Upper lobe of right lung (tissue), 1 donor: ENCODE data around the gene RCCD1. TPM values are rescaled to one million over a fixed set of nuclear protein-coding genes. Genes with fewer than 3 reads are reported as not detected.

Source experiments
- ATAC-seq: fragments of 200-7000 bp; cut with Tn5 transposase; one replicate; pipeline ENCODE4 v1.9.1; 2020; ENCODE audit warnings: mild to moderate bottlenecking, moderate library complexity
- DNase-seq: peaks from one replicate; pipeline ENCODE4 v3.0.0-alpha.2; 2020
- H3K27ac ChIP-seq: fragments of 200-600 bp; one replicate; pipeline ENCODE4 v1.8.0; 2022
- H3K27me3 ChIP-seq: fragments of 200-600 bp; one replicate; pipeline ENCODE4 v1.8.0; 2022; ENCODE audit warnings: mild to moderate bottlenecking
- H3K36me3 ChIP-seq: fragments of 200-600 bp; one replicate; pipeline ENCODE4 v1.8.0; 2022
- H3K4me1 ChIP-seq: fragments of 200-600 bp; one replicate; pipeline ENCODE4 v1.8.0; 2022
- H3K4me3 ChIP-seq: fragments of 200-600 bp; one replicate; pipeline ENCODE4 v1.8.0; 2022; ENCODE audit warnings: mild to moderate bottlenecking
- H3K9me3 ChIP-seq: fragments of 200-600 bp; one replicate; pipeline ENCODE4 v1.8.0; 2022
- intact Hi-C: fragments of 100-400 bp; cut with DNase I; formaldehyde crosslinking; loops from one replicate; pipeline ENCODE4 v1.11.0; 2022
- total RNA-seq: library from RNA; stranded (reverse); fragmentation: NEBNext Ultra II Directional; extraction: Animal tissue kit (Norgen Biotek cat#: 25700); gene quantifications from one replicate; pipeline ENCODE4 v1.2.1, GENCODE V29; 2021
- TF ChIP-seq, protein P1 (sequence below): fragments of 200-600 bp; IDR thresholded peaks from one replicate; pipeline ENCODE4 v1.8.0; 2022; ENCODE audit warnings: antibody characterized with exemption
- donor health status: DM: no; HTN: yes; CAD: no; lungs with severe emphysema.

Gene RCCD1
- total RNA-seq, 1 donor from 2014 or later: 8.6 TPM

DNA sequence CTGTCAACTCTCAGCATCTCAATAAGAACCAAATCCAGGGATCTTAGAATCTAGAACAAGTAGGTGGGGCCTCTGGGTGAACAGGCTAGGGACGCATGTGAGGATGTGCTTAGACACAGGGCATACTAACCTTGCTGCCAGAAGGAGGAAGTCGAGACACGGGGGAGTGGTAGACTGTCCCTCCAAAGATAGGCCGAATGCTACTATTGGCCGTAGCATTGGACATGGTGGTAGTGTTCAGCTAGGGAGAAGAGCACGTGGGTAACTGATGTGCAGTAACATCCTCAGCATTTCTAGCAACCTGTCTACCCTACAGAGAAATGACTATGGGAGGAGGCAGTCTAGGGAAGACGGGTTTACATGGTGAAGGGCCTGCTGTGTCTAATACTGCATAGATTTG, 15.6 kb downstream of the RCCD1 start:
- intact Hi-C loops: no loop called here
- Histone ChIP-seq H3K9me3 (no peaks in the 10 kb centered on the region), H3K36me3 (peaks cover 7% of the 10 kb centered on the region), H3K4me1 (no peaks in the 10 kb centered on the region), H3K27ac (no peak overlapping the region), H3K4me3 (no peak overlapping the region), H3K27me3 (no peaks in the 10 kb centered on the region)
- DNase-seq: no peak
- ATAC-seq: no peak
- TF ChIP-seq, protein P1, sequence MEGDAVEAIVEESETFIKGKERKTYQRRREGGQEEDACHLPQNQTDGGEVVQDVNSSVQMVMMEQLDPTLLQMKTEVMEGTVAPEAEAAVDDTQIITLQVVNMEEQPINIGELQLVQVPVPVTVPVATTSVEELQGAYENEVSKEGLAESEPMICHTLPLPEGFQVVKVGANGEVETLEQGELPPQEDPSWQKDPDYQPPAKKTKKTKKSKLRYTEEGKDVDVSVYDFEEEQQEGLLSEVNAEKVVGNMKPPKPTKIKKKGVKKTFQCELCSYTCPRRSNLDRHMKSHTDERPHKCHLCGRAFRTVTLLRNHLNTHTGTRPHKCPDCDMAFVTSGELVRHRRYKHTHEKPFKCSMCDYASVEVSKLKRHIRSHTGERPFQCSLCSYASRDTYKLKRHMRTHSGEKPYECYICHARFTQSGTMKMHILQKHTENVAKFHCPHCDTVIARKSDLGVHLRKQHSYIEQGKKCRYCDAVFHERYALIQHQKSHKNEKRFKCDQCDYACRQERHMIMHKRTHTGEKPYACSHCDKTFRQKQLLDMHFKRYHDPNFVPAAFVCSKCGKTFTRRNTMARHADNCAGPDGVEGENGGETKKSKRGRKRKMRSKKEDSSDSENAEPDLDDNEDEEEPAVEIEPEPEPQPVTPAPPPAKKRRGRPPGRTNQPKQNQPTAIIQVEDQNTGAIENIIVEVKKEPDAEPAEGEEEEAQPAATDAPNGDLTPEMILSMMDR: no peak

DNA sequence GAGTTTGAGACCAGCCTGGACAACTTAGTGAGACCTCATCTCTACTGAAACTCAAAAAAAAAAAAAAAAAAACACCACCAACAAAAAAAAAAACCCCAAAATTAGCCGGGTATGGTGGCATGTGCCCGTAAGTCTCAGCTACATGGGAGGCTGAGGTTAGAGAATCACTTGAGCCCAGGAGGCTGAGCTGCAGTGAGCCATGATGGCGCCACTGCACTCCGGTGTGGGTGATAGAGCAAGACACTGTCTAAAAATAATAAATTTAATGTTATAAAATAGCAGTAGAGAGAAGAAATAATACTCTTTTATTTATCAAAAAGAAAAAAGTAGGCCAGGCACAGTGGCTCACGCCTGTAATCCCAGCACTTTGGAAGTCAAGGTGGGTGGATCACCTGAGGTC, 17.4 kb downstream of the RCCD1 start:
- no peak for DNase-seq
- Histone ChIP-seq H3K36me3 (peaks cover under 1% of the 10 kb centered on the region), H3K4me1 (no peaks in the 10 kb centered on the region), H3K9me3 (no peaks in the 10 kb centered on the region), H3K27ac (no peak overlapping the region), H3K27me3 (no peaks in the 10 kb centered on the region), H3K4me3 (no peak overlapping the region)
- no peak for ATAC-seq
- TF ChIP-seq, protein P1: no peak
- intact Hi-C loops: no loop called here

DNA sequence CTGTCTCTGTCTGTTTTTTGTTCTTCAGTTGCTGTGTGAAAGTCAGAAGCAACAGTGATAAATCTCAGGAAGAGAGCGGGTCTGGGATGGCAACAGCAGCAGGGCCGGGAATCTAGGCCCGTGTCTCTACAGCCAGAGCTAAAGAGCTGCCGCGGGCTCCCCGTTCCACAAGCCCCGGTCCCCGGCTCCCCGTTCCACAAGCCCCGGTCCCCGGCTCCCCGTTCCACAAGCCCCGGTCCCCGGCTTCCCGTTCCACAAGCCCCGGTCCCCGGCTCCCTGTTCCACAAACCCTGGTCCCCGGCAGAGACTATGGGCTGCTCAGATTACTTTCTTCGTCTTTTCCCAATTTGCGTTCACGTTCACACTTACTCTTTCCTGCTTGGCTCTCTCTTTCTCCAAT, 19.5 kb downstream of the RCCD1 start:
- Histone ChIP-seq H3K27me3 (no peaks in the 10 kb centered on the region), H3K4me1 (no peaks in the 10 kb centered on the region)

DNA sequence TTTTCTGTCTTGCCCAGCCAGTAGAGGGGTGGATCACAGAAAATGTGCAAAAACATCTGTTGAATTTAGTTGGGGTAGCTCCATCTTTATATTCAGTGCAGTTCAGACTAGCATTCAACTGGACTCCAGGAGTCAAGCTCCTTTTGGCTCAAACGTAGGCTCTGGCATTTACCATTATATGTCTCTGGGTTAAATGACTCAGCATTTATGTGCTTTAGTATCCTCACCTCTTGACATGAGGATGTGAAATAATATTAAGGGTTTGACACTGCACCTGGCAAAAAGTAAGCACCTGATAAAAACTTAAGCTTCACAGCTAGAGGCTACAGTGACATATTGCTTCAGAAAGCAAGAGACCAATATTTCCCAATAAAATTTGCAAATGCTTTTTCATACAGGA, 24.9 kb downstream of the RCCD1 start:
- TF ChIP-seq, protein P1: no peak
- DNase-seq (no peak), ATAC-seq (no peak)
- H3K4me3 ChIP-seq: no peak overlapping the region
- no peaks in the 10 kb centered on the region for H3K36me3 ChIP-seq
- H3K4me1 ChIP-seq: no peaks in the 10 kb centered on the region
- no peak overlapping the region for H3K27ac ChIP-seq
- no peaks in the 10 kb centered on the region for H3K27me3 ChIP-seq
- intact Hi-C loops: no loop called here
- H3K9me3 ChIP-seq: no peaks in the 10 kb centered on the region

More for the DNA sequence above, 19.5 kb downstream of the RCCD1 start:
- ATAC-seq (no peak), DNase-seq (no peak)
- intact Hi-C loops: no loop called here
- no peak overlapping the region for H3K27ac ChIP-seq
- no peaks in the 10 kb centered on the region for H3K36me3 ChIP-seq
- no peak overlapping the region for H3K4me3 ChIP-seq
- no peaks in the 10 kb centered on the region for H3K9me3 ChIP-seq
- TF ChIP-seq, protein P1: no peak

DNA sequence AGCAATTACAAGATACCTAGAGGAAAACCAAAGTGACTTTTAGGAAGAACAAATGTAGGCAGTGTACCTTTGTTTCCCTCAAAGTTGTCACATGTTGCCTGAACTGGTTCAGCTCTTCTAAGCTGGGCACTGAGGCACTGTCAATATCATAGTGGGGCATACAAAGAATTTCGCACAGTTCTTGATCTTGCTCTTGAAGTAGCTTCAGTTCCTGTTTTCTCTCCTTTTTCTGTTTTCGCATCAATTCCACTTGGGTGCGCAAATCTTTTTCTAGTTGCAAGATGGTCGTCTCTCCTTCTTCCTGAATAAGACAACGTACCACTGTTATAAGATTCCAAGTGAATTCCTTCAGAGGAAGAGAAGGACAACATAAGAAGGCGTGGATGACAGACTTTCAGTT, 27.0 kb downstream of the RCCD1 start:
- intact Hi-C loops: no loop called here
- Histone ChIP-seq H3K27ac (no peak overlapping the region), H3K4me3 (no peak overlapping the region), H3K27me3 (no peaks in the 10 kb centered on the region), H3K36me3 (no peaks in the 10 kb centered on the region), H3K9me3 (no peaks in the 10 kb centered on the region), H3K4me1 (no peaks in the 10 kb centered on the region)
- no peak for ATAC-seq
- TF ChIP-seq, protein P1: no peak
- DNase-seq: no peak

DNA sequence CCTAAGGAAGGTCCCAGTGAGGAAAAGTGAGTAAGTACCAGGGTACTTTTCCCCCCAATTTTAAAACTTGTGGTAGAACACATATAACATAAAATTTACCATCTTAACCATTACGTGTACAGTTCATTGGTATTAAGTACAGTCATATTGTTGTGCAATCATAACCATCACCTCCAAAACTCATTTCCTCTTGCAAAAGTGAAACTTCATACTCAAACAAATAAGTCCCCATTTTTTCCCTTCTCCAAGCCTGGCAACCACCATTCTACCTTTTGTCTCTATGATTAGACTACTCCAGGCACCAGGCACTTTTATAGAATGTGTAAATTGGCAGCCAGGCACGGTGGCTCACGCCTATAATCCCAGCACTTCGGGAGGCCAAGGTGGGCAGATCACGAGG, 27.5 kb downstream of the RCCD1 start:
- no peak for ATAC-seq
- no peaks in the 10 kb centered on the region for H3K36me3 ChIP-seq
- H3K4me3 ChIP-seq: no peak overlapping the region
- no peak for DNase-seq
- no peak overlapping the region for H3K27ac ChIP-seq
- intact Hi-C loops: no loop called here
- TF ChIP-seq, protein P1: no peak
- H3K4me1 ChIP-seq: no peaks in the 10 kb centered on the region
- H3K27me3 ChIP-seq: no peaks in the 10 kb centered on the region
- H3K9me3 ChIP-seq: no peaks in the 10 kb centered on the region
